H9 (cell line): ENCODE results near the gene UNC119. TPM values are rescaled to one million over a fixed set of nuclear protein-coding genes. Genes with fewer than 3 reads are reported as not detected.

Experiments
- DNase-seq: peaks from one replicate; pipeline ENCODE4 v3.0.0-alpha.2; 2017
- H2AFZ ChIP-seq: one replicate; pipeline ENCODE4 v1.6.1; 2013; ENCODE audit warnings: mild to moderate bottlenecking, low read length, control low read depth, moderate library complexity
- H2AK5ac ChIP-seq: 2 replicates; pipeline ENCODE4 v1.6.1; 2013; ENCODE audit warnings: low read length, control low read depth, mixed read lengths; ENCODE audit not compliant: insufficient read length
- H2BK120ac ChIP-seq: one replicate; pipeline ENCODE4 v1.6.1; 2013; ENCODE audit warnings: low read depth, mild to moderate bottlenecking, low read length, control low read depth, inconsistent platforms; ENCODE audit not compliant: poor library complexity, severe bottlenecking
- H2BK12ac ChIP-seq: 2 replicates; pipeline ENCODE4 v1.6.1; 2013; ENCODE audit warnings: low read length, control low read depth, mixed read lengths, low read depth; ENCODE audit not compliant: insufficient read length
- H2BK15ac ChIP-seq: 2 replicates; pipeline ENCODE4 v1.6.1; 2013; ENCODE audit warnings: low read depth, low read length, control low read depth
- H2BK20ac ChIP-seq: one replicate; pipeline ENCODE4 v1.6.1; 2013; ENCODE audit warnings: low read depth, mild to moderate bottlenecking, low read length, control low read depth, inconsistent platforms; ENCODE audit not compliant: poor library complexity, severe bottlenecking
- H2BK5ac ChIP-seq: 2 replicates; pipeline ENCODE4 v1.6.1; 2013; ENCODE audit warnings: low read length, control low read depth, mixed read lengths; ENCODE audit not compliant: insufficient read length
- H3K14ac ChIP-seq: 2 replicates; pipeline ENCODE4 v1.6.1; 2013; ENCODE audit warnings: low read length, control low read depth; ENCODE audit not compliant: insufficient read depth
- H3K18ac ChIP-seq: 2 replicates; pipeline ENCODE4 v1.6.1; 2013; ENCODE audit warnings: low read depth, mild to moderate bottlenecking, mixed read lengths, low read length, control low read depth; ENCODE audit not compliant: insufficient read length
- H3K23ac ChIP-seq: 2 replicates; pipeline ENCODE4 v1.6.1; 2013; ENCODE audit warnings: low read length, control low read depth, mixed read lengths, low read depth; ENCODE audit not compliant: insufficient read length
- H3K23me2 ChIP-seq: 2 replicates; pipeline ENCODE4 v1.6.1; 2013; ENCODE audit warnings: low read depth, mild to moderate bottlenecking, mixed read lengths, low read length, control low read depth; ENCODE audit not compliant: insufficient read length, poor library complexity, severe bottlenecking
- H3K27ac ChIP-seq: 2 replicates; pipeline ENCODE4 v1.5.1; 2013; ENCODE audit warnings: low read length, control low read depth, mixed read lengths, low read depth; ENCODE audit not compliant: insufficient read length
- H3K27me3 ChIP-seq: 2 replicates; pipeline ENCODE4 v1.6.1; 2013; ENCODE audit warnings: low read length, control low read depth, inconsistent platforms; ENCODE audit not compliant: insufficient read depth
- H3K4ac ChIP-seq: 2 replicates; pipeline ENCODE4 v1.6.1; 2013; ENCODE audit warnings: low read depth, mild to moderate bottlenecking, control low read depth, inconsistent platforms, low read length, moderate library complexity
- H3K4me1 ChIP-seq: 2 replicates; pipeline ENCODE4 v1.6.1; 2013; ENCODE audit warnings: low read length, control low read depth, inconsistent platforms; ENCODE audit not compliant: insufficient read depth
- H3K4me2 ChIP-seq: 2 replicates; pipeline ENCODE4 v1.6.1; 2013; ENCODE audit warnings: low read length, control low read depth, mixed read lengths; ENCODE audit not compliant: insufficient read length, insufficient read depth
- H3K56ac ChIP-seq: 2 replicates; pipeline ENCODE4 v1.6.1; 2013; ENCODE audit warnings: low read depth, mild to moderate bottlenecking, mixed read lengths, low read length, control low read depth; ENCODE audit not compliant: insufficient read length
- H3K79me1 ChIP-seq: 2 replicates; pipeline ENCODE4 v1.6.1; 2013; ENCODE audit warnings: low read depth, mild to moderate bottlenecking, moderate library complexity, low read length, control low read depth, inconsistent platforms; ENCODE audit not compliant: insufficient read depth, poor library complexity, severe bottlenecking
- H3K79me2 ChIP-seq: 2 replicates; pipeline ENCODE4 v1.6.1; 2013; ENCODE audit warnings: low read length, control low read depth, inconsistent platforms; ENCODE audit not compliant: insufficient read depth
- H3K9ac ChIP-seq: 2 replicates; pipeline ENCODE4 v1.6.1; 2013; ENCODE audit warnings: low read length, control low read depth, mixed read lengths; ENCODE audit not compliant: insufficient read length; ENCODE audit errors: extremely low read depth
- H3K9me3 ChIP-seq: one replicate; pipeline ENCODE4 v1.6.1; 2013; ENCODE audit warnings: low read depth, low read length, inconsistent platforms; ENCODE audit not compliant: control insufficient read depth
- H3T11ph ChIP-seq: one replicate; pipeline ENCODE4 v1.6.1; 2013; ENCODE audit warnings: mild to moderate bottlenecking, low read length, control low read depth, inconsistent platforms
- H4K20me1 ChIP-seq: one replicate; pipeline ENCODE4 v1.6.1; 2013; ENCODE audit not compliant: control insufficient read depth, insufficient read length, insufficient read depth
- H4K5ac ChIP-seq: 2 replicates; pipeline ENCODE4 v1.6.1; 2013; ENCODE audit warnings: low read depth, mild to moderate bottlenecking, mixed read lengths, low read length, control low read depth; ENCODE audit not compliant: insufficient read length
- H4K8ac ChIP-seq: replicated peaks from 2 replicates; pipeline ENCODE4 v1.6.1; 2013; ENCODE audit warnings: low read length, control low read depth, mixed read lengths, low read depth; ENCODE audit not compliant: insufficient read length
- H4K91ac ChIP-seq: 2 replicates; pipeline ENCODE4 v1.6.1; 2013; ENCODE audit warnings: low read depth, mild to moderate bottlenecking, moderate library complexity, mixed read lengths, low read length, control low read depth; ENCODE audit not compliant: insufficient read length
- H3K27ac Mint-ChIP-seq, 3 experiments: 2 replicates in 2 of 3; 3 replicates in 1 of 3; pipeline ENCODE4 v1.8.0; 2020 to 2021; ENCODE audit warnings: mixed read lengths in 3 of 3, mild to moderate bottlenecking in 1 of 3, moderate library complexity in 1 of 3
- H3K27me3 Mint-ChIP-seq: 2 replicates; pipeline ENCODE4 v1.8.0; 2021; ENCODE audit warnings: low read depth, mild to moderate bottlenecking, moderate library complexity, mixed read lengths
- H3K36me3 Mint-ChIP-seq, 3 experiments: 2 replicates in 2 of 3; 3 replicates in 1 of 3; pipeline ENCODE4 v1.8.0; 2020 to 2021; ENCODE audit warnings: low read depth in 3 of 3, mixed read lengths in 3 of 3; ENCODE audit not compliant: insufficient read depth in 1 of 3
- H3K4me1 Mint-ChIP-seq, 2 experiments: 2 replicates each; pipeline ENCODE4 v1.8.0; 2020; ENCODE audit warnings: mixed read lengths in 2 of 2
- H3K4me3 Mint-ChIP-seq, 2 experiments: 2 replicates in 1 of 2; 3 replicates in 1 of 2; pipeline ENCODE4 v1.8.0; 2020 to 2021; ENCODE audit warnings: mild to moderate bottlenecking in 2 of 2, mixed read lengths in 2 of 2, moderate library complexity in 1 of 2
- H3K9me3 Mint-ChIP-seq, 2 experiments: 2 replicates in 1 of 2; 3 replicates in 1 of 2; pipeline ENCODE4 v1.8.0; 2020; ENCODE audit warnings: mild to moderate bottlenecking in 2 of 2, mixed read lengths in 2 of 2, moderate library complexity in 1 of 2
- CTCF ChIP-seq: fragments of 200-600 bp; sonication (generic); conservative IDR thresholded peaks from 3 replicates; pipeline ENCODE4 v1.8.0; 2021; ENCODE audit warnings: antibody characterized with exemption, mild to moderate bottlenecking
- WGBS: extraction: QIAGEN DNeasy Blood & Tissue Kit; methylation state at CpG from one replicate; pipeline ENCODE4 v1.1.7; 2013; ENCODE audit warnings: missing lambda C conversion rate, low lambda C conversion rate, mixed read lengths; ENCODE audit not compliant: insufficient read length; ENCODE audit errors: extremely low coverage; 5-methylcytosine and 5-hydroxymethylcytosine counted together
- total RNA-seq: library from RNA; stranded (reverse); gene quantifications from 2 replicates; pipeline ENCODE4 v1.2.1, GENCODE V29; 2021

Gene UNC119
- total RNA-seq, 1 experiment from 2014 or later: 36.9 TPM

DNA sequence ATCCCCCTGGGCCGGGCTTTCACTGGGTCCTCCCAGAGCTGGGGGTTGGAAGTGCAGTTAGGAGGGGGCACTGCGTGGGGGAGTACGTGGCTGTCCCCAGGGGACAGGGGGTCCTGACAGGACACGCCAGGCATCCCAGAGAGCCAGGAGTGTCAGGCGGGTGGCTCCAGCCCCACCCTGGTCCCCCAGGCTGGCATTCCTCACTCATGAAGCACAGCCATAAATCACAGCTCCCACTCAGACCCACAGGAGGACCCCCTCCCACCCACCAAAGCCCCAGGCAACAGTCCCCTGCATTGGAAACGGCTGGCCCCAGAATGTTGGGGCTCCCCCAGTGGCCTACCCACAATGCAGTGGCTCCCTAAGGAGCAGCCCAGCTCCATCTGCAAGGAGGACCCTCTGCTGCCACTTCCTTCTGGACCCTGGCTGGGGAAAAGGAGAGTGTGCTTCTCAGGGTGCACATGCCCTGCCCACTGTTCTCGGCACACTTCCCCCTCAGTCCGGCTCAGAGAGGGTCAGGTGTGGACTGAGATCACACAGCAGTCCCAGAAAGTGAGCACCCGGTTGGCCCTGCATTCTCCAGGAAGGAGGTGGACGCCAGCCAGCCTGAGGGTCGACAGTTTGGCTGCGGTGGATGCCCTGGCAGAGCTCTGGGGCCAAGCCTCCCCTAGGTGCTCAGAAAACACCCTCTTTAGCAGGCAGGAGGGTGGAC is 53.6 kb downstream of the UNC119 start:
- Histone ChIP-seq H2AFZ (no peak overlapping the region), H2BK15ac (no peak overlapping the region), H2BK5ac (no peak overlapping the region), H3K23me2 (no peaks in the 10 kb centered on the region), H3K4me1 (peaks cover 2% of the 10 kb centered on the region; the same call in 1 of the 2 replicates), H4K20me1 (no peaks in the 10 kb centered on the region), H3K14ac (no peak overlapping the region; the same call in 1 of the 2 replicates), H3K4me2 (no peak overlapping the region), H3K56ac (no peak overlapping the region), H3K9me3 (no peaks in the 10 kb centered on the region), H3K9ac (no peak overlapping the region), H3K27ac (no peak overlapping the region), H4K91ac (no peak overlapping the region), H4K5ac (no peak overlapping the region), H3K4ac (no peak overlapping the region), H2BK120ac (no peak overlapping the region), H3K79me1 (no peaks in the 10 kb centered on the region), H3K79me2 (no peaks in the 10 kb centered on the region), H3K27me3 (no peaks in the 10 kb centered on the region), H2BK12ac (no peak overlapping the region), H4K8ac (no peak overlapping the region), H3T11ph (no peak overlapping the region), H2AK5ac (no peak overlapping the region), H3K23ac (no peak overlapping the region), H3K18ac (no peak overlapping the region), H2BK20ac (no peak overlapping the region)
- Mint-ChIP-seq H3K27ac (no peak overlapping the region), H3K36me3 (no peaks in the 10 kb centered on the region; a peak in 1 of 7 replicates), H3K9me3 (no peaks in the 10 kb centered on the region), H3K27me3 (peaks cover 3% of the 10 kb centered on the region), H3K4me3 (no peak overlapping the region), H3K4me1 (peaks cover 18 to 40% of the 10 kb centered on the region in 2 experiments)
- no peak for TF ChIP-seq CTCF
- WGBS: no CpG with 5 or more reads among the region's 12 CpGs
- DNase-seq: no peak
